Measurements from ENCODE around the gene VWA3B.

The VWA3B gene

DNA sequence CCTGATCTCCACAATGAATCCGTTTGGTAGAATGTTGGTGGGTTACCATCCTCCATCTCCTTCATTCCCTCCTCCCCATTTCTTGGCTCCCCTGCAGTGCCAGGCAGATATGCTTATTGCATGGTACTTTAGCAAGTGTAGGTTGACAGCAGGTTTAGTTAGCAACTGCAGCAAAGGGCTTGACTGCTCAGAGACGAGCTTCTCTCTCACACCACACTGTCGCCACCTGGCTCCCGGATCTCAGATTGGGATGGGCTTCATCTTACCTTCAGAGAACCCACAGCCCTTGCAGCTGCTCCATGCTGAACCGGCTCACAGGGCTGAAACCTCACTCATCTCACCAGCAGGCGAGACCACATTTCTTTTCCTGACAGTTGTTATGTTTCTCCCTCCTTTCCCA, 88.8 kb downstream of the VWA3B start:
- peak; percentile 18 for DNase-seq

- DNase-seq = no peak
These were observed 90.3 kb downstream of the VWA3B start for GRCh38 chr2:98177286-98177685.

GRCh38 chr2:98177986-98178385, 91.0 kb downstream of the VWA3B start:
- DNase-seq = no peak

GRCh38 chr2:98180456-98180855, 93.5 kb downstream of the VWA3B start:
- DNase-seq = no peak

GRCh38 chr2:98181346-98181745, 94.4 kb downstream of the VWA3B start:
- DNase-seq = no peak

DNA sequence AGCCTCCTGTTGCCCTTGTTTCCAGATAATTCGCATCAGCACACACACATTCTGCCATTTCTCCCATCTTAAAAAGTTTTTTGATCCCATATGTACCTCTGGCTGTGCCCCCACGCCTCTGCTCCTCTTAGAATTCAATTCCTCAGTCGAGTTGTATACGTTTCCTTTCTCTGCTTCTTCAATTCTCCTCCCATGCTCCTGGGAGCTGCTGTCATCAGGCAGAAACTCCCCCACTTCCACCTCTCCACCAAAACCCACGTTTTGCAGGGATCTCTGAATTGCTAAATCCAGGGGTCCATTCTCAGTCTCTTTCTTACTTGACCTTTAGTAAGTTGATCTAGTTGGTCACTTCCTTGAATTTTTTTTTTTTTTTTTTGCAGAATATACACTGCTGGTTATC, 98.8 kb downstream of the VWA3B start:
- no peak for DNase-seq

DNA sequence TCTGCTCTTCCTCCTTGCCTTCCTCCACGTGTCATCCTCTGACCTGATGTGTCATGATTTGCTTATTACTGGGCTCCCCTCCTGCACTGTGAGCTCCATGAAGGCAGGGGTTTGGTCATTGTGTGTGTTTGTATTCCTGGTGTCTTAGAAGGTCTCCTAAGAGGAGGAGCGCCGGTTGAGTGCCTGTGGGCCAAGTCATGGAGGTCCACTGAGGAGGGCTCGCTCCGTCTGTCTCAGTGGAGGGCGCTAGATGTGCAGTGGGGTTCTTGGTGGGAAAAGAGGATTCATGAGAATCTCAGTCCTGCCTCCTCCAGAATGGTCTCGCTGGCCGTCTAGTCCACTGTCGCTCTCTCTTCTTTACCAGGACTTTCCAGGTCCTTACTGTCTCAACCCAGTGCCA, 100.2 kb downstream of the VWA3B start:
- no peak for DNase-seq

DNA sequence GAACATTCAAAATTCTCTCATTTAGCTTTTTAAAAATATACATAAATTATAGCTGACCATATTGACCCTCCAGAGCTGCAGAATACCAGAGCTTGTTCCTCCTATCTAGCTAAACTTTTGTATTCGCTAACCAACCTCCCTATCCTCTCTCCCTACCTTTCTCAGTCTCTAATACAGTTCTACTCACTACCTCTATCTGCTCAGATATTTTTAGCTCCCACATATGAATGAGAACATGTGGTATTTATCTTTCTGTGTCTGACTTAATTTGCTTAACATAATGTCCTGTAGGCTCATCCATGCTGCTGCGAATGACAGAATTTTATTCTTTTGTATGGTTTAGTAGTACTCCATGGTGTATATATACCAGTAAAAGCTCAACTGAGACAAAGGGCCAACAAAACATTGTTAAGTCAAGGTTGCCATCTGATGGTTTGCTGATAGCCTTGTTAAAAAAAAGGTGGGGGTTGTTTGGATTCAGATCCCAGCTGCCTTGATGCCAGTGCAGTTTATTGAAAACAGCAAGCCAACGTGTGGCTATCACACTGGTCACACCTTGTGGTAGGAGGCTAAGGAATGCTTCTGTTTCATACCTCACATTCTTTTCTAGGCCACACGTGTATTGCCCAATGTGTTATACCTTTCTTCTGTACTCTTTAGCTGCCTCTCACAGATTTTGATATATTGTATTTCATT, 101.5 kb downstream of the VWA3B start:
- DNase-seq = no peak

DNA sequence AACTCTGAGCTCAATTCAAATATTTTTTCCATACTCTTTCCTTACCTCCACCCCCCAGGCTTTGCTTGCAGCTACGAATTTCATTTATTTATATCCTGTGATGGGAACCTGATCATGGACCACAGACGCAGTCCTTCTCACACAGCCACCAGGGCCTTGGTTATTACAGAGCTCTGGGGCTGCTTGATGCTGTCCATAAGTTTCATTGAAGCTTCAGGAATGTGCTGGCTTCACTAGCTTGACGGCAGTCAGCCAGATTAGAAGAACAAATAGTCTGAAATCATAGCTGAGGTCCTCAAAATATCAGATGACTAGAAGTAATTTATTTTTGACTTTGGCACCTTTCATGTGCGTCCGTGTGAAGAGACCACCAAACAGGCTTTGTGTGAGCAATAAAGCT, 104.9 kb downstream of the VWA3B start:
- DNase-seq = no peak

DNA sequence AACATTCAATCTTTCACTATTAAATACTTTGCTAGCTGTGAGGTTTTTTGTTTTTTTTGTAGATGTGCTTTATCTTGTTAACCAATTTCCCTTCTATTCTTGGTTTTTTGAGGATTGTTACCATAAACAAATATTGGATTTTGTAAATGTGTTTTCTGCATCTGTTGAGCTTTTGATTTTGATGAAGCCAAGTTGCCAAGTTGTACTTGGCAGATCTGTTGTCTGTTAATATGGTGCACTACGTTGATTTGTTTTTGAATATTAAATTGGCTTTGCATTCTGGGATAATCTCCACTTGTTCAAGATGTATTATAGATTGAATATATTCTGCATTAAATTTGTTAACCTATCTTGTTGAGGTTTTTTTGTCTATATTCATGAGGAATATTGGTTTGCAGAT, 114.6 kb downstream of the VWA3B start:
- no peak for DNase-seq

DNA sequence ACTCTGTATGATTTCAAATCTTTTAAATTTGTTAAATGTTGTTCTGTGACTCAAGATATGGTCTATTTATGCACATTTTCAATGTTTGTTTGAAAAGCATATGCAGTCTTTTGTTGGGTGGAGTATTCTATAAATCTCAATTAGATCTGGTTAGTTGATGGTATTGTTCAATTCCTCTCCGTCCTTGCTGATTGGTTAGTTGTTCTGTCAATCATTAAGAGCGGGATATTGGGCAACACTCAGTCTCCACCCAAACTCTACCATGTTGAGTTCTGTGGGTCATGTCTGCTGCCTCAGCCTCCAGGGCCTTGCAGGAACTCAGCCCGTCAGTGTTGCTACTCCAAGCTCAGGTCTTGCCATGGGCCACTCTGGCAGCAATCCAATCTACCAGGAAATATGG, 118.9 kb downstream of the VWA3B start:
- no peak for DNase-seq

GRCh38 chr2:98212092-98213000, 125.4 kb downstream of the VWA3B start:
- no peak for DNase-seq

GRCh38 chr2:98216616-98217015, 129.6 kb downstream of the VWA3B start:
- DNase-seq = no peak

- DNase-seq = no peak
These were observed 132.2 kb downstream of the VWA3B start for GRCh38 chr2:98219152-98219551.

GRCh38 chr2:98233941-98234340, 147.0 kb downstream of the VWA3B start:
- DNase-seq = no peak

DNA sequence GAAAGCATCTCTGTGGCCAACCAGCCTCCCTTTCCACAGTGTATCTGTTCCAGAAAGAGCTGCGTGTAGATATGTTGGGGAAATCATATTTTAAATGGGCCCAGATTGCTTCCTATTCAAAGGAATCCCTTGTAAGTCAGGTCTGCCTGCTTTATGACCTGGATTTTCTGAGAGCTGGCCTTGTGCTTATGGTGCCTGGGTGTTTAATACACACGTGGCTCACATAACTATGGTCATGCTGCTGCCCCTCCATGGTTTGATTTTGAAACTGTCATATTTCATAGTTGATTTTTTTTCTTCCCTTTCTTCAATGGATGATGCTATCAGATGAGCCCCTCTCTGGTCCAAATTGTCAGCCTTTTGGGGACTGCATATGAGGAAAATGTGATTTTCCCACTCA, 147.8 kb downstream of the VWA3B start:
- DNase-seq = no peak

- no peak for DNase-seq
These were observed 150.0 kb downstream of the VWA3B start for GRCh38 chr2:98236935-98237334.

DNA sequence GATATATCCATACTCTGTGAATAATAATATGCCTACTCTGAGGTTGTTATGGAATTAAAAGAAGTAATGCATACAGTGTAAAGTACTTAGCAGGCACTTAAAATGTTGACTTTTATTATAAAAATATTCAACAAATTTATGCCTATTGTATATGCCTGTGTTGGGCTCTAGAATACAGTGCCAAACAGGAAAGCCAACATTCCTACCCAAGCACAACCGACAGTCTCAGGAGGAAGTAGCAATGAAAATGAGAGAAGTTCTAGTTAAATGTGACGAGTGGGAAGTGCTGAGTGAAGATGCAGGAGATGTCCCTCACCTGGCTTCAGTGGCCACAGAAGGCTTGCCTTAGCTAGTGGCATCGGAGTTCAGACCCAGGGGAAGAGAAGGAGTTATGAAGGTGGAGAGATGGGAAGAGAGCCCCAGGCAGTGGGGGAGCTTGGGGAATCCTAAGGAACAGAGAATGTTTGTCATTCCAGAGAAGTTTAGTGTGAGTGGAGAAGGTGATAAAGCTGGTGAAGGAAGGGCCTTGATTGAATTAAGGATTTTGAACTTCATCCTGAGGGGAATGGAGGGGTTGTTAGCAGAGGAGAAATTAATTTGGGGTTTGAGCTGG, 153.9 kb downstream of the VWA3B start:
- no peak for DNase-seq

- DNase-seq = no peak
These were observed 154.6 kb downstream of the VWA3B start for GRCh38 chr2:98241592-98241991.

- DNase-seq = no peak
These were observed 155.0 kb downstream of the VWA3B start for GRCh38 chr2:98242003-98242402.

- no peak for DNase-seq
These were observed 158.5 kb downstream of the VWA3B start for GRCh38 chr2:98245491-98245890.

DNA sequence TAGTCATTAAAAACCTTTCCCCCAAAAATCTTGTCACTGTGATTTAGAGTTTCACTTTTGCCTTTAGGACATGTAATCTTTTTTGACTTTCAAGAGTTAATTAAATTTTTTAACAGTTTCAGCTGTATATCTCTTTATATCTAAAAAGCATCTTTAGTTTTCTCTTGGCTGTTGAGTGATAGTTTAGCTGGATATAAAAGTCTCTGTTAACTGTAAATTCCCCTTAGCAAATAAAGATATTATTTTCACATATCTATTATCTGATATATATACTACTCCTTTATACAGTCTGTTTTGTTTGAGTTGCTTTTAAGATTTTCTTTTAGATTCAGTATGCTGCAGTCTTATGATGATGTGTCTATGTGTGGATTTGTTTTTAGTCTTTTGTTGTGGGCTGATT, 160.4 kb downstream of the VWA3B start:
- DNase-seq = no peak

DNA sequence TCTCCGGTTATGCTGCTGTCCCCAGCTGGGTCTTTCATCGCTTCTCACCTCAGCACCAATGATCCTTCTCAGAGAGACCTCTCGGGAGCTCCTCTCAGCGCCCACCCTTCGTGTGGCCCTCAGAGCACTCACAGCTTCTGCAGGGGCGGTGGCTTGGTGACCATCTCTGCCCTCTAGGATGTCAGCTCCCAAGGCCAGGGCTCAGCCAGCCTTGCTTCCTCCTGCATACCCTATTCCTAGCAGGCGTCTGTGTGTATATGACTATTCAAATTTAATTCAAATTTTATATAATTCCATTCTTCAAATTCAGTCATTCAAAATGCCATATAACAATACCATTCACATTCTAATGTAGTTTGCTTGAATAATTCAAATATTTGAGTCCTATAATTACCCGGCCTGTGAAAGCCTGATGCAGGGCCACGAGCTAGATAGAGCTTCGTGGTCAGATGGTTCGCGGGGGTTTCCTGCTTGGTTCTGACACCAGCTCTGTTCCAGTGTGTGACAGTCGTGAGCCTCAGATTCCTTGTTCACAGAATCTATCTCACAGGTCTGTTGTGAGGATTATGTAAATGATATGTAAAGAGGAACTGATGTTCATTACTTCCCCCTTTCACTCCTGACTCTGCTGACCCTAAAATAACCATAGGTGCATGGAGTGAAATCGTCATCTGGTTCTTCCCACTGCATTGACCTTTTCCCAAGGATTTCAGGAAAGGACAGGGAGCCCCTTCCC, 165.2 kb downstream of the VWA3B start:
- no peak for DNase-seq

Measured in NCI-H1092 treated with DMSO at 0.1 percent for 48 hours (cell line).